Gastroesophageal sphincter (tissue), 4 donors: ENCODE data around the gene VWA3B. TPM values are rescaled to one million over a fixed set of nuclear protein-coding genes. Genes with fewer than 3 reads are reported as not detected.

Experiments
- ATAC-seq: fragments of 150-250 bp; one replicate; pipeline ENCODE4 v1.9.1; 2016; ENCODE audit warnings: mild to moderate bottlenecking, moderate library complexity
- H3K27ac ChIP-seq, 4 donors: fragments of 200-600 bp; sonication (generic) in 3 of 4; 1 replicate in 3 of 4; 2 replicates in 1 of 4; pipeline ENCODE4 v1.5.1; 2016 to 2019
- H3K27me3 ChIP-seq: fragments of 200-600 bp; sonication (generic); one replicate; pipeline ENCODE4 v1.5.1; 2019
- H3K36me3 ChIP-seq, 2 donors: fragments of 200-600 bp; sonication (generic); one replicate each; pipeline ENCODE4 v1.5.1; 2019; ENCODE audit warnings: control low read depth in 1 of 2
- H3K4me1 ChIP-seq, 3 donors: fragments of 200-600 bp; sonication (generic); 1 replicate in 2 of 3; 2 replicates in 1 of 3; pipeline ENCODE4 v1.5.1; 2016 to 2019; ENCODE audit warnings: control low read depth in 2 of 3
- H3K4me3 ChIP-seq, 2 donors: fragments of 200-600 bp; sonication (generic); one replicate each; pipeline ENCODE4 v1.5.1; 2019; ENCODE audit warnings: mild to moderate bottlenecking in 1 of 2, moderate library complexity in 1 of 2
- H3K9me3 ChIP-seq, 3 donors: fragments of 200-600 bp; sonication (generic); one replicate each; pipeline ENCODE4 v1.5.1; 2017 to 2019; ENCODE audit warnings: control low read depth in 2 of 3
- EP300 ChIP-seq: sonication (generic); formaldehyde crosslinking; IDR thresholded peaks from one replicate; pipeline ENCODE4 v1.6.1; 2017; ENCODE audit warnings: antibody characterized with exemption, mild to moderate bottlenecking
- POLR2A ChIP-seq, 2 donors: fragments of 450-650 bp; IDR thresholded peaks; one replicate each; pipeline ENCODE4 v1.6.1; 2017; ENCODE audit warnings: antibody characterized with exemption in 2 of 2, mild to moderate bottlenecking in 2 of 2, moderate library complexity in 1 of 2
- POLR2AphosphoS5 ChIP-seq: sonication (generic); formaldehyde crosslinking; IDR thresholded peaks from one replicate; pipeline ENCODE4 v1.6.1; 2017; ENCODE audit warnings: antibody characterized with exemption
- WGBS, 2 donors: methylation state at CpG; one replicate each; pipeline ENCODE4 v1.1.5; 2018; ENCODE audit warnings: low coverage in 1 of 2; 5-methylcytosine and 5-hydroxymethylcytosine counted together
- total RNA-seq, 4 donors: library from RNA; depleted of rRNA; stranded (reverse); fragments of >200 nt; gene quantifications; one replicate each; pipeline ENCODE4 v1.1.0, GENCODE V29; 2016
- TF ChIP-seq, protein P1 (sequence below), 4 experiments: fragments of 200-600 bp in 2 of 4; fragments of 450-650 bp in 2 of 4; sonication (generic) in 1 of 4; IDR thresholded peaks; one replicate each; pipeline ENCODE4 v1.5.1; 2017 to 2019; ENCODE audit warnings: antibody characterized with exemption in 4 of 4, mild to moderate bottlenecking in 2 of 4, moderate library complexity in 2 of 4

Gene VWA3B
- total RNA-seq, 4 donors from 2014 or later: not detected

DNA sequence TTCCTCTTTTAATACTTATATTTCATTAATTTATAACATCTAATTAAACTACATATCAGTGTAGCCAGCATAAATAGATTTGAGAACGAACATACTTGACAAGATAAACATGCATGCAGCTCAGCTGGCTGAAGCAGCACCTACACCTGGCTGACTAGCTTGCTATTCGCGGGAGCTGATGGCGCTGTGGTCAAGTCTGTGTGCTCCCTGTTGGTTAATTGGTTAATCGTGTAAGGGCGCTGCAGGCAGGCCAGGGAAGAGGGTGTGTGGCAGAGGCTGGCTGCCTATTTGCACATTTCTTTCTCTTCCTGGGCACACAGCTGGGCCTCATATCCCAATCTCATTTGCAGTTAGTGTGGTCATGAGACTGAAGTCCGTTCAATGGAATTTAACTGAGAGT, 14.5 kb upstream of the VWA3B start:
- no peaks in the 10 kb centered on the region for H3K36me3 ChIP-seq
- H3K27me3 ChIP-seq: no peaks in the 10 kb centered on the region
- TF ChIP-seq, protein P1, sequence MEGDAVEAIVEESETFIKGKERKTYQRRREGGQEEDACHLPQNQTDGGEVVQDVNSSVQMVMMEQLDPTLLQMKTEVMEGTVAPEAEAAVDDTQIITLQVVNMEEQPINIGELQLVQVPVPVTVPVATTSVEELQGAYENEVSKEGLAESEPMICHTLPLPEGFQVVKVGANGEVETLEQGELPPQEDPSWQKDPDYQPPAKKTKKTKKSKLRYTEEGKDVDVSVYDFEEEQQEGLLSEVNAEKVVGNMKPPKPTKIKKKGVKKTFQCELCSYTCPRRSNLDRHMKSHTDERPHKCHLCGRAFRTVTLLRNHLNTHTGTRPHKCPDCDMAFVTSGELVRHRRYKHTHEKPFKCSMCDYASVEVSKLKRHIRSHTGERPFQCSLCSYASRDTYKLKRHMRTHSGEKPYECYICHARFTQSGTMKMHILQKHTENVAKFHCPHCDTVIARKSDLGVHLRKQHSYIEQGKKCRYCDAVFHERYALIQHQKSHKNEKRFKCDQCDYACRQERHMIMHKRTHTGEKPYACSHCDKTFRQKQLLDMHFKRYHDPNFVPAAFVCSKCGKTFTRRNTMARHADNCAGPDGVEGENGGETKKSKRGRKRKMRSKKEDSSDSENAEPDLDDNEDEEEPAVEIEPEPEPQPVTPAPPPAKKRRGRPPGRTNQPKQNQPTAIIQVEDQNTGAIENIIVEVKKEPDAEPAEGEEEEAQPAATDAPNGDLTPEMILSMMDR (IDR thresholded peaks at IDR 0.05): no peak
- TF ChIP-seq EP300: no peak
- no peak for TF ChIP-seq POLR2AphosphoS5
- no peak for TF ChIP-seq POLR2A (IDR thresholded peaks at IDR 0.05)
- no peak overlapping the region for H3K4me3 ChIP-seq
- WGBS, 2 donors: 87 to 90% methylated on average over 3 to 7 of the region's 7 CpGs
- no peaks in the 10 kb centered on the region for H3K9me3 ChIP-seq
- no peak for ATAC-seq
- no peak overlapping the region for H3K27ac ChIP-seq
- peaks cover 0 to 2% (median 0%) of the 10 kb centered on the region in 3 donors for H3K4me1 ChIP-seq

DNA sequence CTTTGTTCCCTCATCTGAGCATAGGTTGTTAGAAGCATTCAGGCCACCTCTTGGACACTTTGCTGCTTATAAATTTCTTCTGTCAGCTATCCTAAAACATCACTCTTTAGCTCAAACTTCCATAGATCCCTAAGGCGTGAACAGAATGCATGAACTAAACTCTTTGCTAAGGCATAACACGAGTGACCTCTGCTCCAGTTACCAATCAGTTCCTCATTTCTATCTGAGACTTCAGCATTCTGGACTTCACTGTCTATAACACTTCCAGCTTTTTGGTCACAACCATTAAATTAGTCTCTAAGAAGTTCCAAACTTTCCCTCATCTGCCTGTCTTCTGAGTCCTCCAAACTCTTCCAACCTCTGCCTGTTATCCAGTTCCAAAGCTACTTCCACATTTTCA, 8.3 kb upstream of the VWA3B start:
- TF ChIP-seq EP300 (no peak), POLR2A (IDR thresholded peaks at IDR 0.05) (no peak), POLR2AphosphoS5 (no peak)
- TF ChIP-seq, protein P1 (IDR thresholded peaks at IDR 0.05): no peak
- Histone ChIP-seq H3K27me3 (no peaks in the 10 kb centered on the region), H3K4me1 (no peaks in the 10 kb centered on the region), H3K4me3 (no peak overlapping the region), H3K36me3 (no peaks in the 10 kb centered on the region), H3K27ac (no peak overlapping the region), H3K9me3 (peaks cover 0 to 10% (median 0%) of the 10 kb centered on the region in 3 donors)
- WGBS, 2 donors: 74 to 84% methylated on average over 2 of the region's 2 CpGs
- no peak for ATAC-seq

DNA sequence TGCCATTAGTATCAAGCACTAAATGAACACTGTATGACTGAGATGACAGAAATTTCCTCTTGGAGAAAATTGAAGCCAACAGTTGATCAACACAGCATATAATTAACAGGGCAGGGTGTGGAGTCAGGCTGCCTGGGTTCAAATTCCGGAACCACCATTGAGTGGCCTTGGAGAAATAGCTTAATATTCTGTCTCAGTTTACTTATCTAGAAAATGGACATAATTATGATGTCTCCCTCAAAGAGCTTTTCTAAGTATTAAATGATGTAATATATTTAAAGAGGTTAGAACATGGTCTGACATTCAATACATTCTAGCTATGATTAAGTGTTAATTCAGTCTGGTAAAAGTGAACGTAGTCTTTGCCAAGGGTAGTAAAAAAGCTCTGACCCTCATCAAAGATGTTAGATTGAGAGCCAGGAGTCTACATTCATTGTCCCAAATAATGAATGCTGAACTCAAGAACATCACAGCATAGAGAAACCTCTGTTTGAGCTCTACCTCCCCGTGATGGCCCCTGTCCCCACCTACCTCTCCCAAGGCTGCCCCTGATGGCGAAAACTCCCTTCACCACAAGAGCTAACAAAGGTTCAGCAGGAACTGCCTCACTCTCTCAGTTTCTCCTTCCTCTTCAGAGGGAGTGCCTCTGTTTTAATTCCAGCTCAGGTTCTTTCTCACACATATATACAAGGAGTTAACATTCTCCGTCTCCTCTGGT, 2.7 kb upstream of the VWA3B start:
- H3K27me3 ChIP-seq: no peaks in the 10 kb centered on the region
- H3K4me1 ChIP-seq: peaks cover 0 to 16% (median 14%) of the 10 kb centered on the region in 3 donors
- no peak overlapping the region for H3K4me3 ChIP-seq
- no peak for ATAC-seq
- no peaks in the 10 kb centered on the region for H3K9me3 ChIP-seq
- H3K36me3 ChIP-seq: no peaks in the 10 kb centered on the region
- WGBS, 2 donors: 83 to 87% methylated on average over 4 to 5 of the region's 5 CpGs
- TF ChIP-seq POLR2AphosphoS5 (no peak), EP300 (no peak), POLR2A (IDR thresholded peaks at IDR 0.05) (no peak)
- TF ChIP-seq, protein P1 (IDR thresholded peaks at IDR 0.05): no peak
- no peak overlapping the region for H3K27ac ChIP-seq

DNA sequence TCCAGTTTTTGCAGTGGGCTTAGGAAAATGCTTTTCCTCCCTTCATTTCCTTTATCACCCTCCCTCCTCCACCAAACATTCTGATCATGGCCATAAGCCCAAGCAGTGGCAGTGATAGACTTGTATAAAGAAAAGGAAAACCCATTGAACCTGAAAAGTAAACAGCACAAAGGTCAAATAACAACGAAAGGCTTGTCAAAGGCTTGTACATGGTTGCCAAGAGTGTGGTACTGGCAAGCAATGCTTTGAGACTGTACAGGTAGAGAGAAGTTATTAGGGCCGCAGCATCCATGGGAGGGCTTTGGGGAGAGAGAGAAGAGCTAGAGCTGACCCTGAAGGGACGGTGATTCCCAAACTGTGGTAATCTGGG, 2.1 kb upstream of the VWA3B start:
- WGBS, 2 donors: 66 to 100% methylated on average over 1 to 3 of the region's 3 CpGs
- Histone ChIP-seq H3K4me1 (peaks cover 0 to 16% (median 14%) of the 10 kb centered on the region in 3 donors), H3K36me3 (no peaks in the 10 kb centered on the region), H3K27ac (no peak overlapping the region), H3K9me3 (no peaks in the 10 kb centered on the region), H3K4me3 (no peak overlapping the region), H3K27me3 (no peaks in the 10 kb centered on the region)
- no peak for ATAC-seq
- TF ChIP-seq, protein P1 (IDR thresholded peaks at IDR 0.05): no peak
- TF ChIP-seq EP300: no peak
- TF ChIP-seq POLR2A (IDR thresholded peaks at IDR 0.05): no peak
- no peak for TF ChIP-seq POLR2AphosphoS5

DNA sequence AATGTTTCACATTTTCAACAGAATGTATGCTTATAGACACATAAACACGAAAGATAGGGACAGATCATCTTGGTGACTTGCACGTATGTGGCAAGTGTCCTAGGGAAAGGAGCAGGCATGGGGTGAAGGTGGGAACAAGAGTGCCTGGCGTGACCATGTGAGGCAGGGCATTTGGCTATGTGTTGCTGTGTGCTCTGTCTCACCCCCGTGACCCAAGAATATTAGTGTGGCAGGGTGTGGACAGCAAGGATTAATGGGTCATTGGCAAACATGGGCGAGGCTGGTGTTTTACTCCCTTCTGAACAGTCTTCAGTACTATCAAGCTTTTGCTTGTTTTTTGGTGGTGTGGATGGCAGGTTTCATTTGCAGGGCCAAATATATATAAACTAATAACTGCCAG, 1.3 kb upstream of the VWA3B start:
- WGBS, 2 donors: 86 to 93% methylated on average over 2 to 5 of the region's 5 CpGs
- H3K9me3 ChIP-seq: no peaks in the 10 kb centered on the region
- peaks cover 0 to 16% (median 14%) of the 10 kb centered on the region in 3 donors for H3K4me1 ChIP-seq
- ATAC-seq: no peak
- H3K36me3 ChIP-seq: no peaks in the 10 kb centered on the region
- no peaks in the 10 kb centered on the region for H3K27me3 ChIP-seq
- no peak overlapping the region for H3K27ac ChIP-seq
- no peak for TF ChIP-seq POLR2A (IDR thresholded peaks at IDR 0.05)
- no peak for TF ChIP-seq POLR2AphosphoS5
- TF ChIP-seq, protein P1 (IDR thresholded peaks at IDR 0.05): no peak
- TF ChIP-seq EP300: no peak
- H3K4me3 ChIP-seq: no peak overlapping the region
